H9 (cell line): Measurements from ENCODE around the gene CADM1. TPM values are rescaled to one million over a fixed set of nuclear protein-coding genes. Genes with fewer than 3 reads are reported as not detected.

Experiments
- DNase-seq: peaks from one replicate; pipeline ENCODE4 v3.0.0-alpha.2; 2017
- H2AFZ ChIP-seq: one replicate; pipeline ENCODE4 v1.6.1; 2013; ENCODE audit warnings: mild to moderate bottlenecking, low read length, control low read depth, moderate library complexity
- H2AK5ac ChIP-seq: 2 replicates; pipeline ENCODE4 v1.6.1; 2013; ENCODE audit warnings: low read length, control low read depth, mixed read lengths; ENCODE audit not compliant: insufficient read length
- H2BK120ac ChIP-seq: one replicate; pipeline ENCODE4 v1.6.1; 2013; ENCODE audit warnings: low read depth, mild to moderate bottlenecking, low read length, control low read depth, inconsistent platforms; ENCODE audit not compliant: poor library complexity, severe bottlenecking
- H2BK12ac ChIP-seq: 2 replicates; pipeline ENCODE4 v1.6.1; 2013; ENCODE audit warnings: low read length, control low read depth, mixed read lengths, low read depth; ENCODE audit not compliant: insufficient read length
- H2BK15ac ChIP-seq: 2 replicates; pipeline ENCODE4 v1.6.1; 2013; ENCODE audit warnings: low read depth, low read length, control low read depth
- H2BK20ac ChIP-seq: one replicate; pipeline ENCODE4 v1.6.1; 2013; ENCODE audit warnings: low read depth, mild to moderate bottlenecking, low read length, control low read depth, inconsistent platforms; ENCODE audit not compliant: poor library complexity, severe bottlenecking
- H2BK5ac ChIP-seq: 2 replicates; pipeline ENCODE4 v1.6.1; 2013; ENCODE audit warnings: low read length, control low read depth, mixed read lengths; ENCODE audit not compliant: insufficient read length
- H3K14ac ChIP-seq: 2 replicates; pipeline ENCODE4 v1.6.1; 2013; ENCODE audit warnings: low read length, control low read depth; ENCODE audit not compliant: insufficient read depth
- H3K18ac ChIP-seq: 2 replicates; pipeline ENCODE4 v1.6.1; 2013; ENCODE audit warnings: low read depth, mild to moderate bottlenecking, mixed read lengths, low read length, control low read depth; ENCODE audit not compliant: insufficient read length
- H3K23ac ChIP-seq: 2 replicates; pipeline ENCODE4 v1.6.1; 2013; ENCODE audit warnings: low read length, control low read depth, mixed read lengths, low read depth; ENCODE audit not compliant: insufficient read length
- H3K23me2 ChIP-seq: 2 replicates; pipeline ENCODE4 v1.6.1; 2013; ENCODE audit warnings: low read depth, mild to moderate bottlenecking, mixed read lengths, low read length, control low read depth; ENCODE audit not compliant: insufficient read length, poor library complexity, severe bottlenecking
- H3K27ac ChIP-seq: 2 replicates; pipeline ENCODE4 v1.5.1; 2013; ENCODE audit warnings: low read length, control low read depth, mixed read lengths, low read depth; ENCODE audit not compliant: insufficient read length
- H3K27me3 ChIP-seq: 2 replicates; pipeline ENCODE4 v1.6.1; 2013; ENCODE audit warnings: low read length, control low read depth, inconsistent platforms; ENCODE audit not compliant: insufficient read depth
- H3K4ac ChIP-seq: 2 replicates; pipeline ENCODE4 v1.6.1; 2013; ENCODE audit warnings: low read depth, mild to moderate bottlenecking, control low read depth, inconsistent platforms, low read length, moderate library complexity
- H3K4me1 ChIP-seq: 2 replicates; pipeline ENCODE4 v1.6.1; 2013; ENCODE audit warnings: low read length, control low read depth, inconsistent platforms; ENCODE audit not compliant: insufficient read depth
- H3K4me2 ChIP-seq: 2 replicates; pipeline ENCODE4 v1.6.1; 2013; ENCODE audit warnings: low read length, control low read depth, mixed read lengths; ENCODE audit not compliant: insufficient read length, insufficient read depth
- H3K56ac ChIP-seq: 2 replicates; pipeline ENCODE4 v1.6.1; 2013; ENCODE audit warnings: low read depth, mild to moderate bottlenecking, mixed read lengths, low read length, control low read depth; ENCODE audit not compliant: insufficient read length
- H3K79me1 ChIP-seq: 2 replicates; pipeline ENCODE4 v1.6.1; 2013; ENCODE audit warnings: low read depth, mild to moderate bottlenecking, moderate library complexity, low read length, control low read depth, inconsistent platforms; ENCODE audit not compliant: insufficient read depth, poor library complexity, severe bottlenecking
- H3K79me2 ChIP-seq: 2 replicates; pipeline ENCODE4 v1.6.1; 2013; ENCODE audit warnings: low read length, control low read depth, inconsistent platforms; ENCODE audit not compliant: insufficient read depth
- H3K9ac ChIP-seq: 2 replicates; pipeline ENCODE4 v1.6.1; 2013; ENCODE audit warnings: low read length, control low read depth, mixed read lengths; ENCODE audit not compliant: insufficient read length; ENCODE audit errors: extremely low read depth
- H3K9me3 ChIP-seq: one replicate; pipeline ENCODE4 v1.6.1; 2013; ENCODE audit warnings: low read depth, low read length, inconsistent platforms; ENCODE audit not compliant: control insufficient read depth
- H3T11ph ChIP-seq: one replicate; pipeline ENCODE4 v1.6.1; 2013; ENCODE audit warnings: mild to moderate bottlenecking, low read length, control low read depth, inconsistent platforms
- H4K20me1 ChIP-seq: one replicate; pipeline ENCODE4 v1.6.1; 2013; ENCODE audit not compliant: control insufficient read depth, insufficient read length, insufficient read depth
- H4K5ac ChIP-seq: 2 replicates; pipeline ENCODE4 v1.6.1; 2013; ENCODE audit warnings: low read depth, mild to moderate bottlenecking, mixed read lengths, low read length, control low read depth; ENCODE audit not compliant: insufficient read length
- H4K8ac ChIP-seq: replicated peaks from 2 replicates; pipeline ENCODE4 v1.6.1; 2013; ENCODE audit warnings: low read length, control low read depth, mixed read lengths, low read depth; ENCODE audit not compliant: insufficient read length
- H4K91ac ChIP-seq: 2 replicates; pipeline ENCODE4 v1.6.1; 2013; ENCODE audit warnings: low read depth, mild to moderate bottlenecking, moderate library complexity, mixed read lengths, low read length, control low read depth; ENCODE audit not compliant: insufficient read length
- H3K27ac Mint-ChIP-seq, 3 experiments: 2 replicates in 2 of 3; 3 replicates in 1 of 3; pipeline ENCODE4 v1.8.0; 2020 to 2021; ENCODE audit warnings: mixed read lengths in 3 of 3, mild to moderate bottlenecking in 1 of 3, moderate library complexity in 1 of 3
- H3K27me3 Mint-ChIP-seq: 2 replicates; pipeline ENCODE4 v1.8.0; 2021; ENCODE audit warnings: low read depth, mild to moderate bottlenecking, moderate library complexity, mixed read lengths
- H3K36me3 Mint-ChIP-seq, 3 experiments: 2 replicates in 2 of 3; 3 replicates in 1 of 3; pipeline ENCODE4 v1.8.0; 2020 to 2021; ENCODE audit warnings: low read depth in 3 of 3, mixed read lengths in 3 of 3; ENCODE audit not compliant: insufficient read depth in 1 of 3
- H3K4me1 Mint-ChIP-seq, 2 experiments: 2 replicates each; pipeline ENCODE4 v1.8.0; 2020; ENCODE audit warnings: mixed read lengths in 2 of 2
- H3K4me3 Mint-ChIP-seq, 2 experiments: 2 replicates in 1 of 2; 3 replicates in 1 of 2; pipeline ENCODE4 v1.8.0; 2020 to 2021; ENCODE audit warnings: mild to moderate bottlenecking in 2 of 2, mixed read lengths in 2 of 2, moderate library complexity in 1 of 2
- H3K9me3 Mint-ChIP-seq, 2 experiments: 2 replicates in 1 of 2; 3 replicates in 1 of 2; pipeline ENCODE4 v1.8.0; 2020; ENCODE audit warnings: mild to moderate bottlenecking in 2 of 2, mixed read lengths in 2 of 2, moderate library complexity in 1 of 2
- WGBS: extraction: QIAGEN DNeasy Blood & Tissue Kit; methylation state at CpG from one replicate; pipeline ENCODE4 v1.1.7; 2013; ENCODE audit warnings: missing lambda C conversion rate, low lambda C conversion rate, mixed read lengths; ENCODE audit not compliant: insufficient read length; ENCODE audit errors: extremely low coverage; 5-methylcytosine and 5-hydroxymethylcytosine counted together
- total RNA-seq: library from RNA; stranded (reverse); gene quantifications from 2 replicates; pipeline ENCODE4 v1.2.1, GENCODE V29; 2021
- TF ChIP-seq, protein P1 (sequence below): fragments of 200-600 bp; sonication (generic); conservative IDR thresholded peaks from 3 replicates; pipeline ENCODE4 v1.8.0; 2021; ENCODE audit warnings: antibody characterized with exemption, mild to moderate bottlenecking

Gene CADM1
- total RNA-seq, 1 experiment from 2014 or later = 11.9 TPM

GRCh38 chr11:115122274-115122673, 381.9 kb downstream of the CADM1 start:
- H3K36me3 Mint-ChIP-seq = no peaks in the 10 kb centered on the region
- no peaks in the 10 kb centered on the region; the same call in 1 of the 2 replicates for H3K27me3 ChIP-seq
- H2AK5ac ChIP-seq = no peak overlapping the region
- H4K5ac ChIP-seq = no peak overlapping the region
- no peaks in the 10 kb centered on the region for H3K79me1 ChIP-seq
- no peak overlapping the region for H3K9ac ChIP-seq
- H3K27ac Mint-ChIP-seq = no peak overlapping the region
- peaks cover 22 to 26% of the 10 kb centered on the region in 2 experiments for H3K4me1 Mint-ChIP-seq
- no peaks in the 10 kb centered on the region; the same call in none of the 2 replicates for H3K27me3 Mint-ChIP-seq
- no peak overlapping the region for H2BK20ac ChIP-seq
- H3K18ac ChIP-seq = no peak overlapping the region
- H3K9me3 Mint-ChIP-seq = no peaks in the 10 kb centered on the region; a peak in 1 of 5 replicates
- H3K56ac ChIP-seq = no peak overlapping the region
- no peak overlapping the region for H3K4me2 ChIP-seq
- H2BK15ac ChIP-seq = no peak overlapping the region
- no peak overlapping the region for H4K8ac ChIP-seq
- no peak for DNase-seq
- no peaks in the 10 kb centered on the region for H3K9me3 ChIP-seq
- TF ChIP-seq, protein P1, sequence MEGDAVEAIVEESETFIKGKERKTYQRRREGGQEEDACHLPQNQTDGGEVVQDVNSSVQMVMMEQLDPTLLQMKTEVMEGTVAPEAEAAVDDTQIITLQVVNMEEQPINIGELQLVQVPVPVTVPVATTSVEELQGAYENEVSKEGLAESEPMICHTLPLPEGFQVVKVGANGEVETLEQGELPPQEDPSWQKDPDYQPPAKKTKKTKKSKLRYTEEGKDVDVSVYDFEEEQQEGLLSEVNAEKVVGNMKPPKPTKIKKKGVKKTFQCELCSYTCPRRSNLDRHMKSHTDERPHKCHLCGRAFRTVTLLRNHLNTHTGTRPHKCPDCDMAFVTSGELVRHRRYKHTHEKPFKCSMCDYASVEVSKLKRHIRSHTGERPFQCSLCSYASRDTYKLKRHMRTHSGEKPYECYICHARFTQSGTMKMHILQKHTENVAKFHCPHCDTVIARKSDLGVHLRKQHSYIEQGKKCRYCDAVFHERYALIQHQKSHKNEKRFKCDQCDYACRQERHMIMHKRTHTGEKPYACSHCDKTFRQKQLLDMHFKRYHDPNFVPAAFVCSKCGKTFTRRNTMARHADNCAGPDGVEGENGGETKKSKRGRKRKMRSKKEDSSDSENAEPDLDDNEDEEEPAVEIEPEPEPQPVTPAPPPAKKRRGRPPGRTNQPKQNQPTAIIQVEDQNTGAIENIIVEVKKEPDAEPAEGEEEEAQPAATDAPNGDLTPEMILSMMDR = no peak
- H2BK120ac ChIP-seq = no peak overlapping the region
- H2AFZ ChIP-seq = no peak overlapping the region
- H3K4me1 ChIP-seq = peaks cover 6% of the 10 kb centered on the region; the same call in 1 of the 2 replicates
- H2BK5ac ChIP-seq = no peak overlapping the region
- no peak overlapping the region for H3K4ac ChIP-seq
- H3K4me3 Mint-ChIP-seq = no peak overlapping the region
- H2BK12ac ChIP-seq = no peak overlapping the region
- H4K20me1 ChIP-seq = no peaks in the 10 kb centered on the region
- WGBS = no CpG with 5 or more reads among the region's 3 CpGs
- no peaks in the 10 kb centered on the region for H3K79me2 ChIP-seq
- H3K23ac ChIP-seq = no peak overlapping the region
- no peak overlapping the region for H3T11ph ChIP-seq
- H3K14ac ChIP-seq = no peak overlapping the region
- H3K23me2 ChIP-seq = no peaks in the 10 kb centered on the region
- H3K27ac ChIP-seq = no peak overlapping the region
- no peak overlapping the region for H4K91ac ChIP-seq
